Measurements from ENCODE around the gene COL23A1.

COL23A1 gene

DNA sequence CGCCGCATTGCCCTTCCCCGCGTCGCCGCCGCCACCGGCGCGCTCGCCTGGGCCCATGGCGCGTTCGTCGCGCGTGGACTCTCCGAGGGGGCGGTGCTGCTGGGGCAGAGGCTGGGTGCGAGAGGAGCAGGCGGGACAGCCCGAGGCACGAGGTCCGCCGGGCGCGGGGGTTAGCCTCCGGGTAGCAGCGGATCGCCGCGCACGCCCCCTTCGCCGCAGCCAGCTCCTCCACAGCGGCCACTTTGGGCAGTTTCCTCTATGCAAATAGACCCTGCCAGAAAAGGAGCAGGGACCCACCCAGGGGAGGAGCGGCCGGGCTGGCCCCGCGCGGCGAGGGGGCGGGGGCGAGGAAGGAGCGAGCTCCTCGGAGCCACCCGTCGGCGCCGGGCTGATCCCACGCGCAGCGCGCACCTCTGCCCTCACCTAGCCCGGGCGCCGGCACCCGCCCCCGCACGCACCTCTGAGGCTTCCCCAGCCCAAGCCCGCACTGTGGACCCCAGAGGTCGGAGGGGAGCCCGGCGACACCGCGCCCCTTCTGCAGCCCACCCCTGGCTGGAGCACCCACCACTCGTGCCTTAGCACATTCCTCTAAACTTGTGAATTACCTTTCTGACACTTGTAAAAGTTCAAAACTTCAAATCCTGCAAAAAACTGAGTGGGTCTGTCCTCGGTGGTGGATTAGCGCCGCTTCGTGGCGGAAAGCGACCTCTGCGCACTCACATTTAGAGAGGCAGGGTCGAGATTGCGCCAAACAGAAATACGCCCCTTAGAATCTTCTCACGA, at the start of gene COL23A1:
COL23A1 (minus strand) TSS at position 253 of the 783 bp plus-strand sequence.
- DNase-seq (ENCODE audit: low spot score) = peak; percentile 67

DNA sequence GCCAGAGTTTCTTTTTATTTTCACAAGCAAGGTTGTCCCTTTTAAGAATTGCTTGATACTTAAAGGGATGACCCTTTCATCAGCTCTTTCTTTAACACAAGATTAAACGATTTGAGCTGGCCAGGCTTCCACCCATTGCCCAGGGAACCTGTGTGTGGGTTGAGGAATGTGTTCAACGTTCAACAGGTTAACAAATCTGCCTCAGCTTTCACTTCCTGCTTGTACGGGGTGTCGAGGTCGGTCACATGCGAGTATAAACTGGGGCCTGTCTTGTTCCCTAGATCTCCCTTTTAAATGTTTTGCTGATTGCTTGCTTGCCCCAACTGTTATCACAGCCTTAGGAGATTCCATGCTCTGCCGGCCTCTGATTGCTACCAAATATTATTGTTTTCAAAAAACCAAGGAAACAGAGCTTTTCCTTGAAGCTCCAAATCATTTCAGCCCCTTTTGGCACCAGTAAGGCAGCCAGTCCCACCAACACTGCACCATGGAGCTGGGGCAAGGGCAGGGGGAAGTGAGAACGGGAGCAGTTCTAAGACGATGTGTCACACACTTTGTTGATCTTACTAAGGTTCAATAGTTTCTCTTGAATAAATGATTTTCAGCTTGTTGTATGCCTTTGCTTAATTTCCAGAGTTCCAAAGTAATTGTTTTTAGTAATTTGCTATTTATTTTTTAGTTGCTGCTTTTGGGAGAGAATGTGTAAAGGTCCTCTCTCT, 47.3 kb upstream of the COL23A1 start:
- no peak for DNase-seq (ENCODE audit: low spot score)

DNA sequence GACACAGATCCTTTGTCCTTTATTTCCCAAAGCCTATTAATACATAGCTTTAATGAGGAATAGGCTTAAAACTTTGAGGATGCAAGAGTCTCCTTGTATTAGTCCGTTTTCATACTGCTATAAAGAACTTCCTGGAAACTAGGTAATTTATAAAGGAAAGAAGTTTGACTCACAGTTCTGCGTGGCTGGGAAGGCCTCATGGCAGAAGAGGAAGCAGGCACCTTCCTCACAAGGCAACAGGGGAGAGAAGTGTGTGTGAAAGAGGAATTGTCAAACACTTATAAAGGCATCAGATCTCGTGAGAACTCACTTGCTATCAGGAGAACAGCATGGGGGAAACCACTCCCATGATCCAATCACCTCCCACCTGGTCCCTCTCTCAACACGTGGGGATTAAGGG, 42.1 kb upstream of the COL23A1 start:
- no peak for DNase-seq (ENCODE audit: low spot score)

DNA sequence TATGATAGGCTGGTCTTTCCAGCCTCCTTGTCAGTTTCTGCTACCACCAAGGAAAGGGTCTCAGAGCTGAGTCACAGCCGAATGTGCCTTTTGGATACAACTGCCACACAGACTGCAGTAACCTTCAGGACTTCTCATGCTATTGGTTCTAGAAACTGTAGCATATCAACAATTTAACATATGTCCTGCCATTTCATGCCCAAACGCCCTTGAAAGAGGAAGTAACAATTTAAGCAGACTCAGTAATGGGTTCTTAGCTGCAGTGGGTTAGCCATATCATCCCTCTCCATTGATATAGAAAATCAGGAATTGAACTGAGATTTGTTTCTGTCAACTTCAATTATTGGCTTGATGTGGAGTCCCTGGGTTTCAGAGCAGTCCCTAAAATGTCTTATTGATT, 40.8 kb upstream of the COL23A1 start:
- DNase-seq (ENCODE audit: low spot score) = no peak

DNA sequence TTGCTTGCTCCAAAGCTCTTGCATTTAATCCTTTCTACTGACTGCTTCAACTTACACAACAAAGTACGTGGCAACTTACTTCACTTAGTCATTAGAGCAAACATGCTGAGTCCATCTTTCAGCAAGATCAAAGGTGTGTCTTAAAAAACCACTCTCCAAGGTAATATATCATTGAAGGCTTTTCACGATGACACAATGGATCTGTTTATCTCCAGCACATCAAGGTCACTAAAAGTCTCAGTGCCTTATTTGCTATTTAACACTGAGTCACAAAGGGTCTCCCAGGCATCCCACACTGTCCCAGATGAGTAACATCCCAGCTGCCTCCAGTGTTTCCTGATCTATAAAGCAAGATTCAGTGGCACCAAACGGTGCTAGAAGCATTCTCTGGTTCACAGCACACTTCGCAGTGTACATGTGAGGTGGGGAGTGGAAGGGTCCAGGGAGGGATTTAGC, 40.3 kb upstream of the COL23A1 start:
- no peak for DNase-seq (ENCODE audit: low spot score)

DNA sequence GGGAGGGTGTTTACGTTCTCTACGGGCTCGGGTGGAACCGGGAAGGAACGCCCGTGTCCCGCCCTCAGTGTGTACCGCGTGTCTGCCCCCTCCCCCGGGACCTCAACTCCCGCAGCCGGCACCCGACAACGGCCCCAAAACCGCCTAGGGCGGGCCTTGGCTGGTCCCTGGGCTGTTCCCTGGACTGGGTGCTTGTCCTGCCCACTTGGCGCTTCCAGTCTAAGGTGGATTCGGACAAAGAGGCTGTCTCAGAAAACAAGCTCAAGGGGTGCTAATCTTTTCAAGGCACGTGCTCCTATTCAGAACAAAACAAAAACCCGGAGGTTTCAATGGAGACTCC, 37.0 kb upstream of the COL23A1 start:
- DNase-seq (ENCODE audit: low spot score) = no peak

DNA sequence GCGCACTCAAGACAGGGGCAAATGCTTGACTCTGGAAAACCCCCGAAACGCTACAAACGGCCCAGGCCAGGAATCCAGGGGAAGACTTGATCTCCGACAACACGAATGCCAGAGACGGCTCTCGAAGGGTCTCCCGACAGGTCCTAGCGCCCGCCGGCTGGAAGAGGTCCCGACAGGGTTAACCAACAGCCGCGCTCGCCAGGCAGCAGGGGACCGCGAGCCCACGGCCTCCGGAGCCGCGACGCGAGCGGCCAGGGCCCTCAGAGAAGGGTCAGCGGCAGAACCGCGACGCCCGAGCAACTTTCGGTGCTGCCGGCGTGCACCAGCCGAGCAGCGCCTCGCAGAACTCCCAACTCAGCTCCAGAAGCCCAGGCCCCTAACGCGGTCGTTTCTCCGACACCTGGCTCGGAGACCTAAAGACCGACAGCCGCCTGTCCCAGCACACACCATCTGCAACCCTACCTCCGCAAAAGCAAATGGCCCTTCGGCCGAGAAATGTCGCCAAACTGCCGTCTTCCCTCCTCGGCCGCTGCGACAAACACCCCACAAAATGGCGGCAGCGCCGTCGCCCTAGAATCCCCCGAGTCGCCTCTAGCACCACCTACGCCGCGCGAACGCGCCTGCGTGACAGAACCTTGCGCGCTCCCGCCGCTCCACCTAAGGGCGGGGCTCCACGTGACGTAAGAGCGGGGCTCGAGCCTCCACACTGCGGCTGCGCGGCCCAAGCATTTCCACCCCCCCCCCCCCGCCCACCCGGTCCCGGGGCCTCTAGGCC, 36.5 kb upstream of the COL23A1 start, which contains the start of gene CLK4:
CLK4 (minus strand) TSS at position 567 of the 775 bp plus-strand sequence. CDS start 3,634 bp downstream, outside the sequence.
- peak; percentile 98 for DNase-seq (ENCODE audit: low spot score)

DNA sequence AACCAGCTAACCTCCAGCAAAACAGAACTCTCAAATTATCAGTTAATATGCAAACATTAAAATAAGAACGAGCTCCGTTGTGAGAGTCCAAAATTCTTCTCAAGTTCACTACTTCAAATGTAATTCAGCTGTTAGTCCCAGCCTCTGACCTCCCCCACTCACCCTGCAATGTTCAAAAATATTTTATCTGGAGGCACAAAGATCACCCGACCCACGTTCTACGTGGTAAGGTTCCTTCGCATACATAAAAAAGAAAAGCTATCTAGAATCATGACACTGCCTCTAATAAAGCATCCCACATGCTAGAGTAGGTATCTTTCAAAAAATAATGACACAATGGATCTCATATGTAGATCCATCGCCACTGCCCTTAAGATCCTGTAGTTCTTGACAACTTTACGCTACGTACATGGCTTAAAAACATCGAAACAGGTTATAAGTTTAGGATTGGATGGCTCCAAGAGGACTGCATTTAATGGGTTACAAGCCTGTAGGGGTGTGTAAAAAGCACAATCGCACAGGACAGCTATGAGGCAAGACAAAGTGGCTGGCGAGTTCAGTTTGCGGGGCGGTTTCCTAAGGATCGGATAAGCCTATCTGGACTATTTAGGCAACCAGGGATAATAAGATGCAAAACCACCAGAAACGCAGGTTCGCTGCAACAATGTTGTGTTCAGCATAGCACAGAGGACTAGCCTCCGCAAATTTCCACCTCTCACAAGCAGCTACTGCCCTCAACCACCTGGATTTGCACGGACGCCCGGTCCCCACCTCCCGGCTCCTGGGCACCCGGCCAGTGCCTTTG, 35.7 kb upstream of the COL23A1 start:
- peak; percentile 38 for DNase-seq (ENCODE audit: low spot score)

DNA sequence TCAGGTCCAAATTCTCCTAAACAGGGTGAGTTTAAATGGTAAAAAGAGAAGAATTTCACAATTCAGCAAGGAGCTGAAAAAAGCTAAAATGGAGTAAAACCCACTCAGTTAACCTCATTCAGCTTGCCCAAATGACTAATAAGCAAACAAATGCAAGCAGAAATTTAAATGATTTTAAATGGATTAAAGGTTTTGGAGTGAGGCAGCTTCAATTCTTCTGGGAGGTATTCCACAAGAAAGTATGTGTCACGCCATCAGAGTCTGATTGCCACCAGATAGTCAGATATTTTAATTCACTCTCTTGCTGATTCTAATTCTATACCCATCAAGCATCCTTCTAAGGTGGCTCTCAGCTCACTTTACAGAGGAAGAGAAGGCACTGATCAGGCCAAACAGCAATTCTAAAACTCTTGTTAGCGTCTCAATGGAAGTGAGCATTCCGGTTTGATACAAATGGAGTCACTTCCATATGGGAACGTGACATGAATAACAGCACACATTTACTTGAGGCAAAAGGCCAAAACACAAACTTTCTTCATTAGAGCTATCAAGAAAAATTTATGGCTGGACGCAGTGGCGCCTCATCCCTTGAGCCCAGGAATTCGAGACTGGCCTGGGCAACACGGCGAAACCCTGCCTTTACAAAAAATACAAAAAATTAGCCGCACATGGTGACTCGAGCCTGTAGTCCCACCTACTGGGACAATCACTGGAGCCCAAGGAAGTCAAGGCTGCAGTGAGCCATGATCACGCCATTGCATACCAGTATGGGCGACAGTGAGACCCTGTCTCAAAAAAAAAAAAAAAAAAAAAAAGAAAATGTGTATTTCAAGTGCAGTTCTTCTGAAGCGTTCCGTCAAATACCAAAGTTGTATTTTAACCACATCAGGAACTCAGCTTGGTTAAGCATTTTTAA, 34.7 kb upstream of the COL23A1 start:
- no peak for DNase-seq (ENCODE audit: low spot score)

DNA sequence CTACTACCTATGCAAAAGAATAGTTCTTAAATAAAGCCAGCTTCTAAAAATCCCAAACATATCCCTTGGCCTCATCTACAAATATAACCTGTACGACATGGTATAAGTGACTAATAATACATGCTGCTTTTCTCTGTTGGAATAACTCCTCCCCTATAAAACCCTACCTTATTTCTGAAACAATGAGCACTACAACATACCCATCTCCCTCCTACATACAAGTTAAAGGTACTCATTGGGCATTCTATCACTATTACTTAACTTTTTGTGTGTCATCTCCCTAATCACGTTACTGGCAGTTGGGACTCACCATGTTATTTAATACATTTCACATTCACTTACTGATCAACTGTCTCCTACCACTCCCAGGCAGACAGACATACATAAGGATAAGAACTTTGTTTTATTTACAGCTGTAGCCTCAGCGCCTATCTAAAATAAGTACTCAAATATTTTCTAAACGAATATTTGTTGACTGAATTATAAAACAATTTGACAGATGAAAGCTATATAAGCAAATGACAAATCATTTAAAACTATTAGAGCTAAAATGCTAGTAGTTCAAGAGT, 32.6 kb upstream of the COL23A1 start:
- DNase-seq (ENCODE audit: low spot score) = no peak

DNA sequence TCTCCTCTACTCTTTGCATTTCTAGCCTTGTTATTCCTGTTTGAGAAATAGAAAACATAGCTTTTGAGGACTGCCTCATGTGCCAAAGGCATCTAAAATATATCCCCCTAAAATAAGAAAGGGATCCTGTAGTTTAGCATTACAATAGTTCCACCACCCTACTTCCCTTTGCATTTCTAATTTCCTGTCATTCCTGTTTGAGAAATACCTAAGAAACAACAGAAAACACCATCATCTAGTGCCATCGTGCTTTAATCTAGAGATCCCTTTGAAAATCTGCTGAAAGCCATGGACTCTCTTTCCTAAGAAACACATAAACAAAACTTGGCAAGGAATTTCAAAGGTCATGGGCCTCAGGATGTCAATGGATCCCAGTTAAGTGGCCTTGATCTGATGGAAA, 29.2 kb upstream of the COL23A1 start:
- no peak for DNase-seq (ENCODE audit: low spot score)

DNA sequence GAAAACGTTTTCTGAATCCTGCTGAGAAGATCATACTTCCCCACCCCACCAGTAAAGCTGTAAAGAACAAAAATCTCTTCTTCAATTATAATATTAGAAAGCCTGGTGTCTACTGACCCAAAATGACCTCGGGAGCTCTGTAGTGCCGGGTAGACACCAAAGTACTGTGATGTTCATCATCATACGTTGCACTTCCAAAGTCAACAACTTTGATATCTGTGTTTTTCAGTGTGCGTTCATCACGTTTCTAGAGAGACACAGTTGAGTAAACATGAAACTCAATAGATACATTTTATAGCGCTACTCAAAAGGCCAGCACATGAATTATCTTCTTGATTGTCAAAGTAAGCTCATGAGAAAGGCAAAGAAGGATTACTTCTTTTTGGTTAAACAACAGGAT, 22.1 kb upstream of the COL23A1 start:
- no peak for DNase-seq (ENCODE audit: low spot score)

DNA sequence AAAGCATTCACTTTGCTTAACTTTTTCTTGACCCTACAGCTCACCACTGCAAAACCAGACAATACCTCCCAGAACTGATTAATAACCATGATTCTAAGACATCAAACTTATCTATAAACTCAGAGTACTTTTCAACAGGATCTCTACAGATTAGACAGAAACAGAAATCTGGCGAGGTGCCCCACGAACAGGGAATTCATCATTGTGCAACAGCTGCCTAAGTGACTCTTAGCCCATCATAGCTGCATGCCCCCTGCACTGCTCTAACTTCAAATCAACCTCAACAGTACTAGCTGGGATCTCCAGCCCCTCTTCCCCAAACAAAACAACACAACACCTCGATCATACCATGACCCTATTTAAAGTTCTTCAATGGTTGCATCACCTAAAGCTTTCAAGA, 16.1 kb upstream of the COL23A1 start:
- peak; percentile 9 for DNase-seq (ENCODE audit: low spot score)

DNA sequence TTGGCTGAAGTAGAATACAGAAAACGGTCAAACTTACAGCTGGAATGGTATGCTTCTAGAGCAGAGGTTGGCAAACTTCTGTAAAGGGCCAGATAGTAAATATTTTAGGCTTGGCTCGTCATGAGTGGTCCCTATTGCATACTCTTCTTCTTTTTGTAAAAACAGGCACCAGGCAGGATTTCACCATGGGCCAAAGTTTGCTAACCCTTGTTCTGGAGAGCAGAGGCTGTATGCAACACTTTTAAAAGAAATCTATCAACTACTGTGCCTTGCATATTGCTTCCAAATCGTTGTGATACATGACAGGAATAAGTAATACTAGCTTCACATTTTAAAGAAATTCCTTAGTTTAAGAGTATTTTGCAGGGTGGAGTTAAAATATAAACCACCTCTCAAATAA, 15.6 kb upstream of the COL23A1 start:
- no peak for DNase-seq (ENCODE audit: low spot score)

DNA sequence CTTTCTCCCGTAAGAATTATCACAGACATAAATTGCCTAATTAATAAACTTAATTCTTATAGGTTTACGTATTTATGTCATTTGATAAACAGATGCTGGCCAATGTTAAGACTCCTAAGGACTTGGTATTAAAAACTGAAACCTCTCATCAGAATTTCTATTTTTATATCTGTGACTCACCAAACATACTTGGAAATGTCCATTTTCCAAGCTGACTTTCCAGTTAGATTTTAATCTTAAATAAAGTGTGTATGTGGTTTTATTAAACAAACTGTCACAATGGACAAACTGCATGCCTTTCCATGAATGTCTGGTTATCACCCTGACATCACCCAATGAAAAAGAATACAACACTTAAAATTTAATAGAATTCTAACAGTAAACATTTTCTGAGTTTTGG, 12.6 kb upstream of the COL23A1 start:
- peak; percentile 34 for DNase-seq (ENCODE audit: low spot score)

DNA sequence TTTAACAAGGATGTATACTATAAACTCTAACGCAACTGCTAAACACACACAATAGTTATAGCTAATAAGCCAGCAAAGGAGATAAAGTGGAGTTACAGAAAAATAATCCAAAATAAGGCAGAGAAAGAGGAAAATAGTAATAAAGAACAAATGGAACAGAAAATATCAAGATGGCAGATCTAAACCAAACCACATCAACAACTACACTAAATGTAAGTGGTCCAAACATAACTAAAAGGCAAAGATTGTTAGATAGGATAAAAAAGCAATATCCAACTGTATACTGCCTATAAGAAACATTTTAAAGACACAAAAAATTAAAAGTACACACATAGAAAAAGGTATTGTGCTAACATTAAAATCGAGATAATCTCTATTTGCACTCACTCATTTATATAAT, 5.6 kb upstream of the COL23A1 start:
- no peak for DNase-seq (ENCODE audit: low spot score)

DNA sequence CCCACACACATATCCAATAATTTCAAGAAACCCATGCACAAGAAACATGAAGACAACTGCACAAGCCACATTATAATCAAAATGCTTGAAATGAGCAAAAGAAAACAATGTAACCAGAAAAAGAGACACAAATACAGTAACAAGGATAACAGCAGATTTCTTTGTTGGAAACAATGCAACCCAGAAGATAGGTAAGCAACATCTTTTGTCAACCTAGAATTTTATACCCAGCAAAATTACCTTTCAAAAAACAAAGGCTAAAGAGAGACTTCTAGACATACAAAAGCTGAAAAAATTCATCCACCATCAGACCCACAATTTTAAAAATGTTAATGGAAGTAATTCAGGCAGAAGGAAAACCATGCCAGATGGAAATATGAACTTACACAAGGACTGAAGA, 5.0 kb upstream of the COL23A1 start:
- DNase-seq (ENCODE audit: low spot score) = no peak

DNA sequence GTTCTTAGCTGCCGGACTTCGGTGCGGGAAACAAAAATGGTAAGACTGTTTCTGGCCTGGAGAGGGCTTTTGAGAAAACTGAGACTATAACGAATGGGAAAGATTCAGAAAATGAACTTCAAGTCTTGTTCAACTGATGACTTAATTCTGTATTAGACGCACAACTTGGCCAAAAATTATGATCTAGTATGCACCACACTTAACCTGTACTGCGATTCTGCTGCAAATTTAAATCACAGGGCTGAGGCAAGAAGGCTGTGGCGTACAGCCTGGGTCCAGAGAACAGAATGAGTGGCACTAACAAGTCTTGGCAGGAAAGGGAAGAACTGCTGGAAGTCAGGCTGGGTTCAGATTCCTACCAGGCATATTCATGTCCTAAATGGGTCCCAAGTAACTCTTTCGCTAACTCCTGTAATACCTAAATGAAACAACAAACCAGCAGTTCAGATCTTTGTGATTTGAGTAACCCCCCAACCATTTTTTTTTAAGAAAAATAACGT, 781 bp upstream of the COL23A1 start:
- peak; percentile 67 for DNase-seq (ENCODE audit: low spot score)

DNA sequence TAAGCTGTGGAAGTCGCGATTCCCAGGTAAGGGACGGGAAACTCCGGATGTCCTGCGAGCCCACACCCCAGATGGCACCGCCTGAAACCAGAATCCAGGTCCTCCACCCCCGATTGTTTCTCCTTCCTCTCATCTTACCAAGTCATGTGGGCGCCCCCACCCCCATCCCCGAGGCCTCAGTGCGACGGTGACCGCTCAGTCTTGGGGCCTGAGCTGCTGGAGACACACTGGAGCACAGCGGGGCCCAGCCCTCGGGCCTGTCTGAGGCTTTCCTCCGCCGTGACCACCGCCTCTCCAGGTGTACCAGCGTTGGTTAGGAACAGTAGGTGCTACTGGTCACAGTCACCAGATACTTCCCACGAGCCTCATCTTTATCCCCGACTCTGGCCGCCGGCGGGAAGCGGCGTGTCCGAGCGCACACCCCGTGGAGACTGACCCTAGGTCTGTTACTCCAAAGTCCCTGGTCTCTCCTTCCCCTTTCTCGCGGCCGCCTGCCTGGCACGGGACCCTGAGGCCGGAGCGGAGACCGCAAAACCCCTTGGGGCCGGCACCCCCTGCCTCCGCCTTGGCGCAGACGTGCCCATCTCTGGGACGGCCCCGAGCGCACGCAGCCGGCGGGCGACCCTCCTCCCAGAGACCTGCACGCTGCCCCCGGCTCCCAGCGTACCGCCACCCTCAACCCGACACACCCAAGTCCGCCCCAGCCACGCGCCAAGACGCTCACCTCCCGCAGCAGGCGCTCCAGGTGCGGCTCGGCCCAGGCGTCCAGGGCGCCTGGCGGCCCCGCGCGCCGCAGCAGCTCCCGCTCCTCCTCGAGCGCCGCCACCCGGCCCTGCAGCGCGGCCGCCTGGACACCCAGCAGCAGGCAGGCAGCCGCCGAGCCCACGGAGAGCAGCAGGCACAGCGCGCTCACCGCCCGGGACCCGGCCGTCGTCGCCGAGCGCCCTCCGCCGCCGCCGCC, 733 bp downstream of the COL23A1 start:
- DNase-seq (ENCODE audit: low spot score) = peak; percentile 75
